MCF 10A (cell line): ENCODE data around the gene SNX32. TPM values are rescaled to one million over a fixed set of nuclear protein-coding genes. Genes with fewer than 3 reads are reported as not detected.

Experiments used
- BruUV-seq: library from RNA; stranded (reverse); fragments of 400-500 nt; replicated peaks from 2 replicates; lab custom pipeline; 2021; lab: Mats Ljungman, UMichigan
- CTCF ChIA-PET: fragments of 300-600 bp; sonication (Branson Sonifier 250); formaldehyde crosslinking; extraction: SDS; loops from one replicate; lab custom pipeline; 2021; ENCODE audit warnings: antibody characterized with exemption, inconsistent platforms; lab: Yijun Ruan, JAX
- POLR2A ChIA-PET: fragments of 300-600, 350-650 bp; sonication (Branson Sonifier 250); formaldehyde crosslinking; extraction: SDS; loops from one replicate; lab custom pipeline; 2020; ENCODE audit warnings: antibody characterized with exemption, inconsistent platforms; lab: Yijun Ruan, JAX
- DNase-seq: peaks from one replicate; pipeline ENCODE4 v3.0.0-alpha.2; 2018; ENCODE audit not compliant: unreplicated experiment
- H3K27ac Mint-ChIP-seq: one replicate; pipeline ENCODE4 v1.8.0; 2022; ENCODE audit warnings: mild to moderate bottlenecking, low read depth, mixed read lengths; ENCODE audit not compliant: unreplicated experiment
- H3K27me3 Mint-ChIP-seq: one replicate; pipeline ENCODE4 v1.8.0; 2022; ENCODE audit warnings: mixed read lengths; ENCODE audit not compliant: insufficient read depth, unreplicated experiment
- H3K36me3 Mint-ChIP-seq: one replicate; pipeline ENCODE4 v1.8.0; 2022; ENCODE audit warnings: mild to moderate bottlenecking, moderate library complexity, mixed read lengths; ENCODE audit not compliant: insufficient read depth, unreplicated experiment
- H3K4me1 Mint-ChIP-seq: one replicate; pipeline ENCODE4 v1.8.0; 2022; ENCODE audit warnings: mixed read lengths; ENCODE audit not compliant: insufficient read depth, unreplicated experiment
- H3K4me3 Mint-ChIP-seq: one replicate; pipeline ENCODE4 v1.8.0; 2022; ENCODE audit warnings: mild to moderate bottlenecking, moderate library complexity, mixed read lengths; ENCODE audit not compliant: unreplicated experiment
- H3K9me3 Mint-ChIP-seq: one replicate; pipeline ENCODE4 v1.8.0; 2022; ENCODE audit warnings: mixed read lengths; ENCODE audit not compliant: unreplicated experiment
- CTCF ChIP-seq: fragments of 200-600 bp; IDR thresholded peaks from one replicate; pipeline ENCODE4 v1.8.0; 2022; ENCODE audit warnings: antibody characterized with exemption, mild to moderate bottlenecking; ENCODE audit not compliant: unreplicated experiment
- intact Hi-C: fragments of 100-400 bp; cut with micrococcal nuclease; formaldehyde crosslinking; loops from 2 replicates; pipeline ENCODE4 v1.14.1; 2022
- total RNA-seq: library from RNA; stranded (reverse); gene quantifications from 2 replicates; pipeline ENCODE4 v1.2.3, GENCODE V29; 2022

SNX32 gene
- total RNA-seq, 1 experiment from 2014 or later, result not detected

DNA sequence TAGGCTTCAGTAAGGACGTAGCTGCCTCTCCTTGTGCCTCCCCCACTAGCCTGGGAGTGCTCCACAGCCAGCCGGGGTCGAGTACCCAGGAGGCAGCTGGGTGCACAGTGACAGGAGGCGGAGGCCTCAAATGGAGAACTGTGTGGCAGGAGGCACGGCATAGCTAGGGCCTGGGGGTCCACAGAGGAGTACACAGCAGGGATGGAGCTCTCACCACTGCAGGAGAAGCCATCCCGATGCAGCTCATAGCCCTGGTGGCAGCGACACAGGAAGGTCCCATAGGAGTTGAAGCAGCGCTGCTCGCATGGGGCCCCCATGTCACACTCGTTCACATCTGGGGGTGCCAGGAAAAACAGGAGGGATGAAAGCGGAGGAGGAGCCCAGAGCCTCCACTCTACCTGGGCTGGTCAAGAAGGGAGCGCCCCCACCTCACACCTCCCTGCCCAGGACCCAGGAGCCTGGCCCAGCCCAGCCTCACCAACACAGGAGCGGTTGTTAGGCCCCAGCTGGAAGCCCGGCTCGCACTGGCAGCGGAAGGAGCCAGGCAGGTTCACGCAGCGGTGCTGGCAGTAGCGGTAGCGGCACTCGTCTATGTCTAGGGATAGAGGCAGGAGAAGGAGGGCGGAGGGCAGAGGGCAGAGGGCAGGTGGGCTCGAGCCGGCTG is 36.0 kb downstream of the SNX32 start:
- H3K4me3 Mint-ChIP-seq, result no peak overlapping the region
- DNase-seq, result no peak
- intact Hi-C loops, result no loop called here
- H3K4me1 Mint-ChIP-seq, result peaks cover 7% of the 10 kb centered on the region
- H3K36me3 Mint-ChIP-seq, result peaks cover 20% of the 10 kb centered on the region
- TF ChIP-seq CTCF, result no peak
- BruUV-seq, result no TSS peak
- H3K27me3 Mint-ChIP-seq, result no peaks in the 10 kb centered on the region
- ChIA-PET CTCF (interaction anchor here (0.8 to 4.5 kb wide), 4 partner anchors 10 to 153 kb away, joined by 3 to 41 read pairs (median 4); partner anchors contain the start of gene MUS81), POLR2A (interaction anchor here (1.2 to 4.6 kb wide), 5 partner anchors 10 to 286 kb away, joined by 3 to 57 read pairs (median 4); partner anchors contain the start of genes CCDC85B, CFL1, FIBP and MUS81)
- no peak overlapping the region for H3K27ac Mint-ChIP-seq
- no peaks in the 10 kb centered on the region for H3K9me3 Mint-ChIP-seq

DNA sequence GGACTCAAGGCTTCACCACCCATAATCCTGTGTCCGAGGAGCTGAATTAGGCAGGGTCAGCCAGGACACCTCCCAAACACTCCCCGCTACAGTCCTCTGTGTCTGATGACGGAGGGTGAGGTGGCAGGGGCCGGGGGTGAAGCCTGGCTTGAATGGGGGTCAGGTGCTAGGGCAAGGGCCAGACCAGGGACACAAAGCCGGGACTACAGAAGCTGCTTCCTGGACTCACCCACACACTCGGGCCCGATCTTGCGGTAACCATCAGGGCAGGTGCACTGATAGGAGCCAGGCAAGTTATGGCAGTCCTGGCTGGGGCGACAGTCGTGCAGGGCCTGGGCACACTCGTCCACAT is 36.5 kb downstream of the SNX32 start:
- Mint-ChIP-seq H3K36me3 (peaks cover 15% of the 10 kb centered on the region), H3K9me3 (no peaks in the 10 kb centered on the region), H3K27me3 (no peaks in the 10 kb centered on the region), H3K27ac (no peak overlapping the region), H3K4me3 (no peak overlapping the region), H3K4me1 (peaks cover 7% of the 10 kb centered on the region)
- no peak for DNase-seq
- CTCF ChIA-PET, result interaction anchor here (0.8 to 4.5 kb wide), 3 partner anchors 10 to 175 kb away, joined by 3 to 41 read pairs (median 7); partner anchors contain the start of gene MUS81
- BruUV-seq, result no TSS peak
- POLR2A ChIA-PET, result interaction anchor here (1.2 to 4.6 kb wide), 4 partner anchors 11 to 286 kb away, joined by 3 to 57 read pairs (median 15); partner anchors contain the start of genes CCDC85B, CFL1, FIBP and MUS81
- no peak for TF ChIP-seq CTCF
- intact Hi-C loops, result no loop called here

- no peak for DNase-seq
- Mint-ChIP-seq H3K4me3 (no peak overlapping the region), H3K4me1 (peaks cover 7% of the 10 kb centered on the region), H3K9me3 (no peaks in the 10 kb centered on the region), H3K27ac (no peak overlapping the region), H3K36me3 (peaks cover 8% of the 10 kb centered on the region), H3K27me3 (no peaks in the 10 kb centered on the region)
- CTCF ChIA-PET, result interaction anchor here (1.3 to 4.5 kb wide), 4 partner anchors 11 to 174 kb away, joined by 4 to 41 read pairs (median 11); partner anchors contain the start of gene MUS81
- POLR2A ChIA-PET, result interaction anchor here (0.7 to 4.6 kb wide), 7 partner anchors 11 to 268 kb away, joined by 3 to 57 read pairs (median 4); partner anchors contain the start of genes CCDC85B, CFL1, FIBP and MUS81
- TF ChIP-seq CTCF, result no peak
- intact Hi-C loops, result no loop called here
- BruUV-seq, result no TSS peak
These were observed 37.2 kb downstream of the SNX32 start for GRCh38 chr11:65870706-65871681.
